SJSA1 (cell line): ENCODE measurements around the gene TBX18. TPM values are rescaled to one million over a fixed set of nuclear protein-coding genes. Genes with fewer than 3 reads are reported as not detected.
A peak's percentile ranks its signal among the peaks of the same experiment; 100 is the strongest.

ENCODE experiments used
- DNase-seq, 2 experiments: peaks; one replicate each; pipeline ENCODE4 v3.0.0-alpha.2; 2015 to 2020; ENCODE audit warnings: low spot score in 2 of 2, low read depth in 1 of 2
- H3K27ac ChIP-seq: fragments of 250-450 bp; sonication (Bioruptor Pico); 2 replicates; pipeline ENCODE4 v1.5.1; 2020; ENCODE audit warnings: mild to moderate bottlenecking, moderate library complexity
- H3K27me3 ChIP-seq: fragments of 250-450 bp; sonication (Bioruptor Pico); replicated peaks from 2 replicates; pipeline ENCODE4 v1.5.1; 2020; ENCODE audit warnings: mild to moderate bottlenecking, moderate library complexity
- H3K36me3 ChIP-seq: fragments of 250-450 bp; sonication (Bioruptor Pico); 2 replicates; pipeline ENCODE4 v1.5.1; 2020; ENCODE audit warnings: mild to moderate bottlenecking
- H3K4me1 ChIP-seq: fragments of 250-450 bp; sonication (Bioruptor Pico); replicated peaks from 2 replicates; pipeline ENCODE4 v1.6.1; 2021; ENCODE audit warnings: mild to moderate bottlenecking
- H3K4me3 ChIP-seq: fragments of 250-450 bp; sonication (Bioruptor Pico); 2 replicates; pipeline ENCODE4 v1.5.1; 2020; ENCODE audit warnings: mild to moderate bottlenecking
- H3K9me3 ChIP-seq: fragments of 250-450 bp; sonication (Bioruptor Pico); replicated peaks from 2 replicates; pipeline ENCODE4 v1.5.1; 2020; ENCODE audit warnings: mild to moderate bottlenecking
- total RNA-seq: library from RNA; depleted of rRNA; stranded (reverse); fragments of >200 nt; shearing (Covaris generic); gene quantifications from 2 replicates; pipeline ENCODE4 v1.2.3, GENCODE V29; 2014; rRNA removed

TBX18 gene
- total RNA-seq = 17.5 and 35.1 TPM in 2 replicates

GRCh38 chr6:84764332-84765049 lies at the start of gene TBX18:
Gene TBX18 (minus strand): TSS chr6:84764598. CDS start chr6:84764181, 417 bp downstream.
- peak; percentile 98 to 99 for DNase-seq
- no peaks in the 10 kb centered on the region for H3K27me3 ChIP-seq
- H3K27ac ChIP-seq = peak within 1 kb of the TSS; percentile 80
- H3K36me3 ChIP-seq = peaks cover 25% of the 10 kb centered on the region
- H3K9me3 ChIP-seq = no peaks in the 10 kb centered on the region
- peak within 1 kb of the TSS; percentile 86 for H3K4me3 ChIP-seq
- peaks cover 25% of the 10 kb centered on the region for H3K4me1 ChIP-seq

- no peak overlapping the region for H3K4me3 ChIP-seq
- DNase-seq = no peak
- no peaks in the 10 kb centered on the region for H3K4me1 ChIP-seq
- no peaks in the 10 kb centered on the region for H3K36me3 ChIP-seq
- no peaks in the 10 kb centered on the region for H3K27me3 ChIP-seq
- no peak overlapping the region for H3K27ac ChIP-seq
- no peaks in the 10 kb centered on the region for H3K9me3 ChIP-seq
Measured at GRCh38 chr6:84811351-84811750, 47.0 kb upstream of the TBX18 start.

- Histone ChIP-seq H3K4me1 (peaks cover 11% of the 10 kb centered on the region), H3K27me3 (no peaks in the 10 kb centered on the region), H3K9me3 (no peaks in the 10 kb centered on the region), H3K27ac (no peak overlapping the region), H3K36me3 (no peaks in the 10 kb centered on the region), H3K4me3 (no peak overlapping the region)
- no peak for DNase-seq
Measured at GRCh38 chr6:84809455-84809854, 45.1 kb upstream of the TBX18 start.

GRCh38 chr6:84808491-84809061 lies 44.2 kb upstream of the TBX18 start:
- H3K36me3 ChIP-seq = no peaks in the 10 kb centered on the region
- H3K27ac ChIP-seq = no peak overlapping the region
- DNase-seq = no peak
- H3K4me3 ChIP-seq = no peak overlapping the region
- no peaks in the 10 kb centered on the region for H3K27me3 ChIP-seq
- H3K4me1 ChIP-seq = peaks cover 12% of the 10 kb centered on the region
- H3K9me3 ChIP-seq = no peaks in the 10 kb centered on the region

GRCh38 chr6:84805145-84805544 lies 40.7 kb upstream of the TBX18 start:
- peaks cover 16% of the 10 kb centered on the region for H3K4me1 ChIP-seq
- H3K27ac ChIP-seq = no peak overlapping the region
- H3K4me3 ChIP-seq = no peak overlapping the region
- no peaks in the 10 kb centered on the region for H3K9me3 ChIP-seq
- no peaks in the 10 kb centered on the region for H3K36me3 ChIP-seq
- H3K27me3 ChIP-seq = no peaks in the 10 kb centered on the region
- no peak for DNase-seq

GRCh38 chr6:84804720-84805119 lies 40.3 kb upstream of the TBX18 start:
- H3K4me1 ChIP-seq = peaks cover 16% of the 10 kb centered on the region
- H3K27me3 ChIP-seq = no peaks in the 10 kb centered on the region
- no peaks in the 10 kb centered on the region for H3K36me3 ChIP-seq
- DNase-seq = peak in 1 of 2 experiments; percentile 30
- no peak overlapping the region for H3K27ac ChIP-seq
- no peak overlapping the region for H3K4me3 ChIP-seq
- no peaks in the 10 kb centered on the region for H3K9me3 ChIP-seq

- Histone ChIP-seq H3K9me3 (no peaks in the 10 kb centered on the region), H3K36me3 (no peaks in the 10 kb centered on the region), H3K4me1 (peaks cover 41% of the 10 kb centered on the region), H3K27ac (no peak overlapping the region), H3K27me3 (no peaks in the 10 kb centered on the region), H3K4me3 (no peak overlapping the region)
- no peak for DNase-seq
Measured at GRCh38 chr6:84801250-84801649, 36.9 kb upstream of the TBX18 start.

GRCh38 chr6:84798257-84798656 lies 33.9 kb upstream of the TBX18 start:
- Histone ChIP-seq H3K4me3 (no peak overlapping the region), H3K36me3 (no peaks in the 10 kb centered on the region), H3K27me3 (no peaks in the 10 kb centered on the region), H3K9me3 (no peaks in the 10 kb centered on the region), H3K4me1 (peaks cover 29% of the 10 kb centered on the region), H3K27ac (peak overlapping the region; percentile 14)
- peak; percentile 80 to 88 for DNase-seq

- no peaks in the 10 kb centered on the region for H3K36me3 ChIP-seq
- no peak overlapping the region for H3K27ac ChIP-seq
- H3K9me3 ChIP-seq = no peaks in the 10 kb centered on the region; the same call in 1 of the 2 replicates
- peaks cover 36% of the 10 kb centered on the region for H3K4me1 ChIP-seq
- no peak for DNase-seq
- no peaks in the 10 kb centered on the region for H3K27me3 ChIP-seq
- H3K4me3 ChIP-seq = no peak overlapping the region
Measured at GRCh38 chr6:84796343-84796742, 31.9 kb upstream of the TBX18 start.

GRCh38 chr6:84791927-84792326 lies 27.5 kb upstream of the TBX18 start:
- no peak for DNase-seq
- Histone ChIP-seq H3K4me3 (no peak overlapping the region), H3K4me1 (peaks cover 13% of the 10 kb centered on the region), H3K36me3 (no peaks in the 10 kb centered on the region), H3K27me3 (no peaks in the 10 kb centered on the region), H3K27ac (no peak overlapping the region), H3K9me3 (no peaks in the 10 kb centered on the region; the same call in 1 of the 2 replicates)

GRCh38 chr6:84791233-84791632 lies 26.8 kb upstream of the TBX18 start:
- no peaks in the 10 kb centered on the region for H3K36me3 ChIP-seq
- DNase-seq = peak in 1 of 2 experiments; percentile 42
- H3K27me3 ChIP-seq = no peaks in the 10 kb centered on the region
- H3K9me3 ChIP-seq = no peaks in the 10 kb centered on the region; the same call in 1 of the 2 replicates
- H3K4me1 ChIP-seq = peaks cover 10% of the 10 kb centered on the region
- H3K27ac ChIP-seq = no peak overlapping the region
- H3K4me3 ChIP-seq = no peak overlapping the region

GRCh38 chr6:84789170-84789569 lies 24.8 kb upstream of the TBX18 start:
- Histone ChIP-seq H3K9me3 (no peaks in the 10 kb centered on the region; the same call in 1 of the 2 replicates), H3K27me3 (no peaks in the 10 kb centered on the region), H3K4me1 (peaks cover 14% of the 10 kb centered on the region), H3K36me3 (no peaks in the 10 kb centered on the region), H3K27ac (no peak overlapping the region), H3K4me3 (no peak overlapping the region)
- no peak for DNase-seq

GRCh38 chr6:84788689-84789088 lies 24.3 kb upstream of the TBX18 start:
- DNase-seq = no peak
- H3K27ac ChIP-seq = no peak overlapping the region
- peaks cover 14% of the 10 kb centered on the region for H3K4me1 ChIP-seq
- no peaks in the 10 kb centered on the region; the same call in 1 of the 2 replicates for H3K9me3 ChIP-seq
- H3K36me3 ChIP-seq = no peaks in the 10 kb centered on the region
- H3K4me3 ChIP-seq = no peak overlapping the region
- no peaks in the 10 kb centered on the region for H3K27me3 ChIP-seq

GRCh38 chr6:84785671-84786070 lies 21.3 kb upstream of the TBX18 start:
- no peaks in the 10 kb centered on the region for H3K27me3 ChIP-seq

More at GRCh38 chr6:84785671-84786070, 21.3 kb upstream of the TBX18 start:
- Histone ChIP-seq H3K36me3 (no peaks in the 10 kb centered on the region), H3K27ac (no peak overlapping the region), H3K9me3 (no peaks in the 10 kb centered on the region), H3K4me3 (no peak overlapping the region), H3K4me1 (peaks cover 4% of the 10 kb centered on the region; the same call in 1 of the 2 replicates)
- no peak for DNase-seq
